22Rv1 (cell line): ENCODE data around the gene DENND6B.

ENCODE experiments used
- ZFX ChIP-seq: fragments of 450-650 bp; IDR thresholded peaks from 2 replicates; pipeline ENCODE4 v1.6.1; 2017; ENCODE audit warnings: antibody characterized with exemption, borderline replicate concordance
- TF ChIP-seq, protein P1 (sequence below): fragments of 450-650 bp; IDR thresholded peaks from 2 replicates; pipeline ENCODE4 v1.5.1; 2017; ENCODE audit warnings: mild to moderate bottlenecking

DNA sequence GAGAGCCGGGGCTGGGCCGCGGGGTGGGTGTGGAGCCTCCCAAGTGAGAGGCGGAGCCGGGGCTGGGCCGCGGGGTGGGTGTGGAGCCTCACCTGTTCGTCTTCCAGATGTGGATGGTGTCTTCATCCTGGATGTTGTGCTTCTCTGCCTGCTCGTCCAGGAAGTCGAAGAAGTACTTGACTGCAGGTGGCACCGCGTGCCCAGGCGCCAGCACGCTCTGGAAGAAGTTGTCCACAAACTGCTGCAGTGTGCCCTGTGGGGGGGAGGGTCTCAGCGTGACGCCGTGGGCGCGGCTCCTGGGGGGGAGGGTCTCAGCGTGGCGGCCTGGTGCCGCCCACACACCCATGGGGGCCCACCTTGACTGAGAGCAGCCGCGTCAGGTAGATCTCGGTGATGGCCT lies 49.1 kb downstream of the DENND6B start:
- TF ChIP-seq, protein P1, sequence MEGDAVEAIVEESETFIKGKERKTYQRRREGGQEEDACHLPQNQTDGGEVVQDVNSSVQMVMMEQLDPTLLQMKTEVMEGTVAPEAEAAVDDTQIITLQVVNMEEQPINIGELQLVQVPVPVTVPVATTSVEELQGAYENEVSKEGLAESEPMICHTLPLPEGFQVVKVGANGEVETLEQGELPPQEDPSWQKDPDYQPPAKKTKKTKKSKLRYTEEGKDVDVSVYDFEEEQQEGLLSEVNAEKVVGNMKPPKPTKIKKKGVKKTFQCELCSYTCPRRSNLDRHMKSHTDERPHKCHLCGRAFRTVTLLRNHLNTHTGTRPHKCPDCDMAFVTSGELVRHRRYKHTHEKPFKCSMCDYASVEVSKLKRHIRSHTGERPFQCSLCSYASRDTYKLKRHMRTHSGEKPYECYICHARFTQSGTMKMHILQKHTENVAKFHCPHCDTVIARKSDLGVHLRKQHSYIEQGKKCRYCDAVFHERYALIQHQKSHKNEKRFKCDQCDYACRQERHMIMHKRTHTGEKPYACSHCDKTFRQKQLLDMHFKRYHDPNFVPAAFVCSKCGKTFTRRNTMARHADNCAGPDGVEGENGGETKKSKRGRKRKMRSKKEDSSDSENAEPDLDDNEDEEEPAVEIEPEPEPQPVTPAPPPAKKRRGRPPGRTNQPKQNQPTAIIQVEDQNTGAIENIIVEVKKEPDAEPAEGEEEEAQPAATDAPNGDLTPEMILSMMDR = no peak
- no peak for TF ChIP-seq ZFX
